ENCODE results near the gene HDAC7. TPM values are rescaled to one million over a fixed set of nuclear protein-coding genes. Genes with fewer than 3 reads are reported as not detected.

HDAC7 gene
- total RNA-seq, 1 experiment from 2014 or later: 31.5 TPM

GRCh38 chr12:47793015-47793681, 26.6 kb downstream of the HDAC7 start:
- Histone ChIP-seq H3K4me3 (no peak overlapping the region), H3K36me3 (peaks cover 56% of the 10 kb centered on the region), H3K9me3 (no peaks in the 10 kb centered on the region), H3K27me3 (no peaks in the 10 kb centered on the region)
- DNase-seq: no peak

GRCh38 chr12:47791874-47792273, 27.8 kb downstream of the HDAC7 start:
- Histone ChIP-seq H3K36me3 (peaks cover 64% of the 10 kb centered on the region), H3K9me3 (no peaks in the 10 kb centered on the region), H3K4me3 (no peak overlapping the region), H3K27me3 (no peaks in the 10 kb centered on the region)
- no peak for DNase-seq

- DNase-seq: no peak
- H3K36me3 ChIP-seq: peaks cover 66% of the 10 kb centered on the region
- no peak overlapping the region for H3K4me3 ChIP-seq
- H3K9me3 ChIP-seq: no peaks in the 10 kb centered on the region
- no peaks in the 10 kb centered on the region for H3K27me3 ChIP-seq
These were observed 28.4 kb downstream of the HDAC7 start for GRCh38 chr12:47791351-47791746.

GRCh38 chr12:47790676-47791350, 28.9 kb downstream of the HDAC7 start:
- Histone ChIP-seq H3K36me3 (peaks cover 68% of the 10 kb centered on the region), H3K27me3 (no peaks in the 10 kb centered on the region), H3K4me3 (no peak overlapping the region), H3K9me3 (no peaks in the 10 kb centered on the region)
- DNase-seq: no peak

GRCh38 chr12:47789712-47790489, 29.8 kb downstream of the HDAC7 start:
- Histone ChIP-seq H3K9me3 (no peaks in the 10 kb centered on the region), H3K27me3 (no peaks in the 10 kb centered on the region), H3K36me3 (peaks cover 71% of the 10 kb centered on the region), H3K4me3 (no peak overlapping the region)
- DNase-seq: no peak

- Histone ChIP-seq H3K4me3 (no peak overlapping the region), H3K9me3 (no peaks in the 10 kb centered on the region), H3K27me3 (no peaks in the 10 kb centered on the region), H3K36me3 (peaks cover 71% of the 10 kb centered on the region)
- DNase-seq: no peak
These were observed 30.6 kb downstream of the HDAC7 start for GRCh38 chr12:47789141-47789540.

- no peak overlapping the region for H3K4me3 ChIP-seq
- no peaks in the 10 kb centered on the region for H3K9me3 ChIP-seq
- peaks cover 67% of the 10 kb centered on the region for H3K36me3 ChIP-seq
- no peak for DNase-seq
- no peaks in the 10 kb centered on the region for H3K27me3 ChIP-seq
These were observed 31.9 kb downstream of the HDAC7 start for GRCh38 chr12:47787596-47788319.

DNA sequence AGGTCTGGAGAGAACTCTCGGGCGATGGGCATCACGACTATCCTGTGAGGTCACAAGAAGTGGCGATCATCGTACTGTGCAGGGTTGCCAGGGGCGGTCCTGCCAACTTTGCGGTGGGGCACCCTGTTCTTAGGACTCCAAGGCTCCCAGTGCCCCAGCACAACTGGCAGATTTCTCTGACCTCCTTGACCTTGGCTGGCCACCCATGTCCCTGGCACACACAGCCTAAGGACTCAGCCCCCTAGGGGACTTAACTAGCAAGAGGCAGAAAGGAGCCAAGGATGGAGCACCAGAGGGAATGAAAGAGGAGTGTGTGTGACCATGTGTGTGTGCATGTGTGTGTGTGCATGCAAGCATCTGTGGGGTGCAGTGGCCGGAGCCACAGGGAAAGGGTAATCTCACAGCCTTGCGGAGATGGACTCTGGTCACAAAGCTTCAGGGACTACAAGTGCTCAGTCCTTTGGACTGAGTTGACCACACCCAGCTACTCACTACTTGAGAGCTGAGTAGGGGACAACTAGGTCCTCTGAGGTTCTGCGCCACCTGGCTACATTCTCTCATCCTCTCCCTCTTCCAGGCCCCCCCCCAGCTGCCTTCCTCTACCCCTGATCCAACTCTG, 32.9 kb downstream of the HDAC7 start:
- H3K4me3 ChIP-seq: no peak overlapping the region
- no peaks in the 10 kb centered on the region for H3K27me3 ChIP-seq
- H3K36me3 ChIP-seq: peaks cover 66% of the 10 kb centered on the region

DNA sequence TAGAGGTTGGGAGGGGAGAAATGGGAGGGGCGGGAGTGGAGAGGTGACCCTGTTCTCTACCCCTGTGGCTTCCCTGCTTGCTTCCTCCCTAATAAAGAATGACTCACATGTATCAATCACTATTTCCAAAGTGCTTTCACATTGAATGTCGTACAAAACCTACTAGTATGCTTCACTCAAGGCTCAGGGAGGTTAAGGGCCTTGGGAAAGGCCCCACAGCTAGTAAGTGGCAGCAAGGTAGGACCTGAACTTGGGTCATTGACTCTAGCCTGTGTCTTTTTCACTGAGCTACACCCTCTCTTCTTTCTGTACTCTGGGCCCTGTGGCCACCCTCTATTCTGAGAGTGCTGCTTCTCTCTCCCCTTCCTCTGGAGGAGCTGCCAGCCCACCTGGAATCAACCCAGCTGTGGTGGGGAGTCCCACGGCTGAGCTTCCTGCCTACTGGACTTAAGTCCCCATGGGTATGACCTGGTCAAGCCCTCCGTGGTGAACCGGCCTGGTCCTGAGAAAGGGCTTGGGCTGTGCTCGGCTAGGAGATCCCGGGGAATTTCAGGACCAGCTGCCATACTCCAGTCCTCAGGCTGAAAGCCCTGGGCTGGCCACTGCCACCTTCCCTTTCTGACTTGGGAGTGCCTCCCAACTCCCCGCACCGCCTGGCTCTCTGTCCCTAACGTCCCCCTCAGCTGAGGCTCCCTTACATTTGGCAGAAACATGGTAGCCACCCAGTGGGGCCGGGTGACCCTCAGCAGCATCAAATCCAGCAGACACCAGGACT, 33.6 kb downstream of the HDAC7 start:
- no peak for DNase-seq
- Histone ChIP-seq H3K4me3 (no peak overlapping the region), H3K9me3 (no peaks in the 10 kb centered on the region), H3K27me3 (no peaks in the 10 kb centered on the region), H3K36me3 (peaks cover 66% of the 10 kb centered on the region)

More for the DNA sequence above, 32.9 kb downstream of the HDAC7 start:
- no peaks in the 10 kb centered on the region for H3K9me3 ChIP-seq
- no peak for DNase-seq

GRCh38 chr12:47785036-47785886, 34.4 kb downstream of the HDAC7 start:
- no peaks in the 10 kb centered on the region for H3K9me3 ChIP-seq
- H3K4me3 ChIP-seq: no peak overlapping the region
- no peak for DNase-seq
- no peaks in the 10 kb centered on the region for H3K27me3 ChIP-seq
- H3K36me3 ChIP-seq: peaks cover 66% of the 10 kb centered on the region

DNA sequence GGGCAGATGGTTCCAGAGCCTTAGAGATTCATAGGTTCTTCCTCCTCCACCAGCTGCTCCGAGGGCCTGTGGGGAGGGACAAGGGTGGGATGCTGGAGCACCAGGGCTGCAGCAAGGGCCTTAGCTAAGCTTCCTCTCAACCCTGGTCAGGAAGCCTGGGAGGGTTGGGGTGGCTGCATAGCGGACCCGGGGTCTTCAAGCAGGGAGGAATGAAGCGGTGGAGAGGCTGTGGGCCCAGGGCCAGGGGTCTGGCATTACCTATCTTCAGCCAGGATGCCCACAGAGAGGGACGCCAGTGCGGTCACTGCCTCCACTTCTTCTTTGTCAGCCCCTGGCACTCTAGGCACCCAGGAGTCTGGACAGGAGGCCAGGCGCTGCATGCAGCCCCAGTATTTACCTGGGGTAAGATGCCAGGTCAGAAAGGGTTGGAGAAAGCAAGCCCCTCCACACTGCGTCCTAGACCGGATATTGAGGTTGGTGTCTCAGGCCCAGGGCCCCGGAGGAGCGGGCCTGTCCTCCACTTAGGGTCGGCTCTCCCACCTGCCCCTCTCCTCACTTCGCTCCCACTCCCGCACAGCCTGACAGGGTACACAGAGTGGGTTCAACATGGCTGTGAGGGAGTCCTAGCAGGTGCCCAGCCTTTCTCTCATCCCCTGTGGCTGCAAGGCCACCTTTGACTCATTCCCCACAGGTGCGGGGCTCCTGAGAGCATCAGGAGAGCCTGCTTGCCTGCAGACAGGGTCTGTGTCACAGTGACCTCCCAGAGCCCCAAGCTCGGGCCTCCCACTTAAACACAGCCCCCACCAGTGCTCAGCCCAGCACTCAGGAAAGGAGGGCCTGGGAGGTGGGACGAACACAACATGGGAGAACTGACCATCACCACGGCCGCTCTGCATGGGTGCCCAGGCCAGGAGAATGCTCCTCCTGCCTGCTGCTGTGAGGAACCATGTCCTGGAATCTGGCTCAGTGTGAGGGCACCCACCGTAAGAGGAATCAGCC, 35.6 kb downstream of the HDAC7 start:
- DNase-seq: no peak
- no peaks in the 10 kb centered on the region for H3K9me3 ChIP-seq
- no peak overlapping the region for H3K4me3 ChIP-seq
- no peaks in the 10 kb centered on the region for H3K27me3 ChIP-seq
- peaks cover 61% of the 10 kb centered on the region for H3K36me3 ChIP-seq

DNA sequence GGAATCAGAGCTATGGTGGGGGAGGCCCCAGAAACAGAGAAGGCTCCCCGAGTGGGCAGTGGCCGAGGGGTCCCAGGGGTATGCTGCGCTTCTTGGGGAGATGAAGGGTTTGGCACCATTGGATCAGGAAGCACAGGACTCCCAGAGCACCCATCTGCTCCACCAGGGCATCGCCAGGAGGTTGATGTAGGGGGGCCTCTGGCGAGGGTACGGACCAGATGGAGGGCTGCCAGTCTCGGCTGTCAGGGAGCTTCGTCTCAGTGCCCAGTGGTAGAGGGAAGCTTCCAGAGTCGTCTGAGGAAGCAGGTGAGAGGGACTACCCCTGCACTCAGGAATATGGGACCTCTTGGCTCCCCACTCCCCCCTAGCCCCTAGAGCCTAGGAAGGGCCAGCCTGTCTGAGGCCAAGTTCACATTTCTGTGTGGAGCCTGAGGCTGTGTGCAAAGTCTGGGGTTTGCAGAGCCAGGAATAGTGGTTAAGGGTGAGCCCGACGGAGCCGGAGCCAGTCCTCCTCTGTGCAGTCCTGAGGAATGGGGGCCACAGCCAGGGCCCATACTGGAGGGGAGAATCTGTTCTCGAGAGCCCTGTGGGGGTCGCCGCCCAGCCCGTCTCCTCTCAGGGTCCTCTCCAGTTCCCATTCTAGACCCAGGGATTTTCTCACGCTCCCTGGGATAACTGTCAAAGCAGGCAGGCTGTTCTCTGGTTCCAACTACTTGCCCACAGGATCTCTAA, 36.5 kb downstream of the HDAC7 start:
- Histone ChIP-seq H3K27me3 (no peaks in the 10 kb centered on the region), H3K36me3 (peaks cover 51% of the 10 kb centered on the region), H3K4me3 (no peak overlapping the region), H3K9me3 (no peaks in the 10 kb centered on the region)
- no peak for DNase-seq

GRCh38 chr12:47782372-47782770, 37.3 kb downstream of the HDAC7 start:
- peaks cover 43% of the 10 kb centered on the region for H3K36me3 ChIP-seq
- no peak overlapping the region for H3K4me3 ChIP-seq
- H3K27me3 ChIP-seq: no peaks in the 10 kb centered on the region
- H3K9me3 ChIP-seq: no peaks in the 10 kb centered on the region
- DNase-seq: no peak

Data from MG63 (cell line).